ENCODE measurements around the gene ERN1.
"Not testable (repeated sequence)": the region's sequence is repeated elsewhere in the genome, so short reads cannot be mapped to it uniquely, and the experiment has no call there.

Gene ERN1

DNA sequence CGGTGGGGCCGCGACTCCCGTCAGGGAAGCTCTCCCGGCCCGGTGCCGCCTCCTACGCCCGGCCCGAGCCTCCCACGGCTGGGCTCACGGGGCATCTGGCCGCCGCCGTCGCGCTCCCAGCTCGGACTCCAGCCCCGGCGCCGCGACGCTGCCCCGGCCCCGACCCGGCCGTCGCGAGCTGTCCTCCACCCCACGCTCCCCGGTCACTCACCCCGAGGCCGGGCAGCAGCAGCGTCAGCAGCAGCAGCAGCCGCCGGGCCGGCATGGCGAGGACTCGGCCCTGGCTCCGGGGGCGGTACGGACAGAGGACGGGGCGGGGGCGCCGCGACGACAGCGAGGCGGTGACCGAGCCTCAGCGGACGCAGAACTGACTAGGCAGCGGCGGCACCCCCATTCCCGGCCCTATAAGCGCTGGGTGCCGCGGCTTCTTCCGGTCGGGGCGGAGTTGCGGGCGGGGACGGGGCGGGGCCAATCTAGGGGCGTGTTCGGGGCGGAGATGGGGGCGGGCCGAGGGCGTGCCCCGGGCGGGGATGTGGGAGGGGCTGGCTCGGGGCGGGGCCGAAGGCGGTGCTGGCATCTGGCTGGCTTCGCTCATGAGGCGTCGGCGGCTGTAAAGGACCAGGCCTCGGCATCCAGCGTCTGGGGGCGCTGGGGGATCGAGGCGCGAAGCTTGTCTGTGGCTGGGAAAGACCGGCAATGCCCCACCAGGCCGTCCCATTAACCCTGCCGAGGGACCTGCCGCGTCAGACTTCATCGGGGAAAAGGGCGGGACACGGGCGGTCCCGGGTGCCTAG is at the start of gene ERN1:
TSS of gene ERN1 (minus strand) at position 380 of the 794 bp plus-strand sequence. CDS start at position 265, 115 bp downstream.
- no peak for DNase-seq (ENCODE audit: low read depth, low spot score)
- Histone ChIP-seq H3K36me3 (ENCODE audit: insufficient read depth, low read length) (no peaks in the 10 kb centered on the region), H3K27ac (no peak within 1 kb of the TSS), H3K9me3 (ENCODE audit: low read depth, low read length) (no peaks in the 10 kb centered on the region), H3K9ac (ENCODE audit: insufficient read length) (peak within 1 kb of the TSS; percentile 74), H3K4me3 (peak within 1 kb of the TSS; percentile 91)
- peak; percentile 82 for TF ChIP-seq POLR2AphosphoS5 (IDR thresholded peaks at IDR 0.05; ENCODE audit: borderline replicate concordance, low read depth, low read length)
- TF ChIP-seq EZH2 (IDR thresholded peaks at IDR 0.05) = no peak

DNA sequence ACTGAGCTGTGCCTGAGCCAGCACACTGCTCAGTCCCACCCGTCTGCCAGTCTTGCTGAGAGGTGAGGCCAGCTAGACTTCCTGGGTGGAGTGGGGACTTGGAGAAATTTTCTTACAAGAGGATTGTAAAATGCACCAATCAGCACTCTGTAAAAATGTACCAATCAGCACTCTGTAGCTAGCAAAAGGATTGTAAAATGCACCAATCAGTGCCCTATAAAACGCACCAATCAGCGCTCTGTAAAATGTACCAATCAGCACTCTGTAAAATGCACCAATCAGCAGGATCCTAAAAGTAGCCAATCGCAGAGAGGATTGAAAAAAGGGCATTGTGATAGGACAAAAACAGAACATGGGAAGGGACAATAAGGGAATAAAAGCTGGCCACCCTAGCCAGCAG is 49.1 kb upstream of the ERN1 start:
- not testable (repeated sequence) for DNase-seq (ENCODE audit: low read depth, low spot score); H3K9me3 ChIP-seq (ENCODE audit: low read depth, low read length); H3K9ac ChIP-seq (ENCODE audit: insufficient read length); H3K27ac ChIP-seq; H3K36me3 ChIP-seq (ENCODE audit: insufficient read depth, low read length); H3K4me3 ChIP-seq

- Histone ChIP-seq H3K36me3 (ENCODE audit: insufficient read depth, low read length) (no peaks in the 10 kb centered on the region), H3K4me3 (no peak overlapping the region), H3K27ac (no peak overlapping the region), H3K9me3 (ENCODE audit: low read depth, low read length) (no peaks in the 10 kb centered on the region), H3K9ac (ENCODE audit: insufficient read length) (no peak overlapping the region)
- TF ChIP-seq FOXP2 (optimal IDR thresholded peaks at IDR 0.05; ENCODE audit: control extremely low read depth, extremely low read length, insufficient read depth) (no peak), EZH2 (IDR thresholded peaks at IDR 0.05) (no peak), POLR2AphosphoS5 (IDR thresholded peaks at IDR 0.05; ENCODE audit: borderline replicate concordance, low read depth, low read length) (no peak)
- no peak for DNase-seq (ENCODE audit: low read depth, low spot score)
These were observed 48.3 kb upstream of the ERN1 start for GRCh38 chr17:64178011-64178825.

DNA sequence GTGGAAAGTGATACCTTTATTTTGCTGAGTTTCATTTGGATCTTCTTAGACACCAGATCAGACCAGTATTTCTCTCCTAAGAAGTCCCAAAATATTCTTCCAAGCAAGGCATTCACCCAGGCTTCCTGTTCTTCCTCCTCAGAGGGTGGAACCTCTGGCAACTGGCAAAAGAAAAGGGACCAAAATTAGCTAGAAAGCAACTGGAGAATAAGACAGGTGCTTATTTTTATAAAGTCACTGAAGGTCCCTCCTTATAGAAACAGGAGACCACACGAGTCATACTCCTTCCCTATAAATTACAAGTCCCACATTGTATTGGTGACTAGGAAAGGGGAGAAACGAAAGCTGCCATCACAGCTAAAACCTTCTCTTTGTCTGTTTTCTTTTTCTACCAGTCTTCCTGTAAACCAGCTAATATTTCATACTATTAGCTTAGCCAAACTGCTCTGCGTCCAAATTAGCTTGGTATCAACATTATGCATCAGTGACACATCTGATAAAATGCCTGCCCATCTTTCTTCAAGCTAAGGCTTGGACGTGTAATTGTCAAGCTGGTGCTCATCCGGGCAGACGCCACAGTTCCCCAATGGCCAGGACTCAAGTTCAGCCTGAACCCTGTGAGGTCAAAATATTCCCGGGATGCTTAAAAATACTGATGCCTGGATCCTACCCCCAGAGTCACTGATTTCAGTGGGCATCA is 47.5 kb upstream of the ERN1 start:
- Histone ChIP-seq H3K9me3 (ENCODE audit: low read depth, low read length) (no peaks in the 10 kb centered on the region), H3K27ac (no peak overlapping the region), H3K9ac (ENCODE audit: insufficient read length) (no peak overlapping the region), H3K36me3 (ENCODE audit: insufficient read depth, low read length) (no peaks in the 10 kb centered on the region), H3K4me3 (no peak overlapping the region)
- TF ChIP-seq POLR2AphosphoS5 (IDR thresholded peaks at IDR 0.05; ENCODE audit: borderline replicate concordance, low read depth, low read length) (no peak), FOXP2 (optimal IDR thresholded peaks at IDR 0.05; ENCODE audit: control extremely low read depth, extremely low read length, insufficient read depth) (no peak), EZH2 (IDR thresholded peaks at IDR 0.05) (no peak)
- DNase-seq (ENCODE audit: low read depth, low spot score) = no peak

- Histone ChIP-seq H3K4me3 (no peak overlapping the region), H3K9ac (ENCODE audit: insufficient read length) (no peak overlapping the region), H3K27ac (no peak overlapping the region), H3K36me3 (ENCODE audit: insufficient read depth, low read length) (no peaks in the 10 kb centered on the region), H3K9me3 (ENCODE audit: low read depth, low read length) (no peaks in the 10 kb centered on the region)
- DNase-seq (ENCODE audit: low read depth, low spot score) = no peak
- TF ChIP-seq POLR2AphosphoS5 (IDR thresholded peaks at IDR 0.05; ENCODE audit: borderline replicate concordance, low read depth, low read length) (no peak), FOXP2 (optimal IDR thresholded peaks at IDR 0.05; ENCODE audit: control extremely low read depth, extremely low read length, insufficient read depth) (no peak), EZH2 (IDR thresholded peaks at IDR 0.05) (no peak)
These were observed 46.6 kb upstream of the ERN1 start for GRCh38 chr17:64176556-64176955.

- TF ChIP-seq FOXP2 (optimal IDR thresholded peaks at IDR 0.05; ENCODE audit: control extremely low read depth, extremely low read length, insufficient read depth) (no peak), POLR2AphosphoS5 (IDR thresholded peaks at IDR 0.05; ENCODE audit: borderline replicate concordance, low read depth, low read length) (no peak), EZH2 (IDR thresholded peaks at IDR 0.05) (no peak)
- Histone ChIP-seq H3K36me3 (ENCODE audit: insufficient read depth, low read length) (no peaks in the 10 kb centered on the region), H3K4me3 (no peak overlapping the region), H3K9ac (ENCODE audit: insufficient read length) (no peak overlapping the region), H3K27ac (no peak overlapping the region), H3K9me3 (ENCODE audit: low read depth, low read length) (no peaks in the 10 kb centered on the region)
- DNase-seq (ENCODE audit: low read depth, low spot score) = no peak
These were observed 44.9 kb upstream of the ERN1 start for GRCh38 chr17:64174686-64175456.

DNA sequence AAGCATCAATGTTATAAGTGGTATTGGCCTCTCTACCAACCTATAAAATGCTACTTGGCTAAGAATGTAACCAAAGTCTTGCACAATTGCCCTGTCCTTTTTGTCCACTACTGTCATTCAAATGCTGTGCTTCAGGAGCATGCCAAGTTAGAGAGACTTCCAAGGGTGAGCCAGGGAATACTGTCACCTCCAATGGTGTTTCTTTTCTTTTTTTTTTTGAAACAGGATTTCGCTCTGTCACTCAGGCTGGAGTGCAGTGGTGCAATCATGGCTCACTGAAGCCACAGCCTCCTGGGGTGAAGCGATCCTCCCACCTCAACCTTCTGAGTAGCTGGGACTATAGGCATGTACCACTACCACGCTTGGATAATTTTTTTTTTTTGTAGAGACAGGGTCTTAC is 43.7 kb upstream of the ERN1 start:
- Histone ChIP-seq H3K9ac (ENCODE audit: insufficient read length) (no peak overlapping the region), H3K4me3 (no peak overlapping the region), H3K9me3 (ENCODE audit: low read depth, low read length) (no peaks in the 10 kb centered on the region), H3K36me3 (ENCODE audit: insufficient read depth, low read length) (no peaks in the 10 kb centered on the region), H3K27ac (no peak overlapping the region)
- DNase-seq (ENCODE audit: low read depth, low spot score) = no peak
- TF ChIP-seq FOXP2 (optimal IDR thresholded peaks at IDR 0.05; ENCODE audit: control extremely low read depth, extremely low read length, insufficient read depth) (no peak), POLR2AphosphoS5 (IDR thresholded peaks at IDR 0.05; ENCODE audit: borderline replicate concordance, low read depth, low read length) (no peak), EZH2 (IDR thresholded peaks at IDR 0.05) (no peak)

DNA sequence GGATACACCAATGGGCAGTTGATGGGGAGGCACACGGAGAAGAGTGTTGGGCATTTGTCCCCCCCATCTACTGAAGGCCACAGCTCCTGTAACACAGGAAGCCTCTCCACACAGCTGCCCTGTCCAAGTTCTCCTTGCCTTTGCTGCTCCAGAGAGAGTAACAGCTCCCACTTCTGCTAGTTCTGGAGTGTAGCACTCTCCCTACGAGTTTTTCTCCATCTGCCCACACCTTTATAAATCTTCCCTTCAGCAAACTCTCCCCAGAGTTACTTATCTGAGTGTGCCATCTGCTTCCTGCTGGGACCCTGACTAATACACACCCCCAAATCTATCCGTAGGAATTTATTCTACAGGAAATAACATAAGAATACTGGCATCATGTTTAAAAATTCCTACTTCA is 42.6 kb upstream of the ERN1 start:
- Histone ChIP-seq H3K27ac (no peak overlapping the region), H3K4me3 (no peak overlapping the region), H3K9me3 (ENCODE audit: low read depth, low read length) (no peaks in the 10 kb centered on the region), H3K36me3 (ENCODE audit: insufficient read depth, low read length) (no peaks in the 10 kb centered on the region), H3K9ac (ENCODE audit: insufficient read length) (no peak overlapping the region)
- TF ChIP-seq EZH2 (IDR thresholded peaks at IDR 0.05) = no peak
- no peak for TF ChIP-seq POLR2AphosphoS5 (IDR thresholded peaks at IDR 0.05; ENCODE audit: borderline replicate concordance, low read depth, low read length)
- no peak for TF ChIP-seq FOXP2 (optimal IDR thresholded peaks at IDR 0.05; ENCODE audit: control extremely low read depth, extremely low read length, insufficient read depth)
- no peak for DNase-seq (ENCODE audit: low read depth, low spot score)
